K562 (cell line): Measurements from ENCODE around the gene PBX2. TPM values are rescaled to one million over a fixed set of nuclear protein-coding genes. Genes with fewer than 3 reads are reported as not detected.
A peak's percentile ranks its signal among the peaks of the same experiment; 100 is the strongest.
"Not testable (repeated sequence)": the region's sequence is repeated elsewhere in the genome, so short reads cannot be mapped to it uniquely, and the experiment has no call there.

ENCODE experiments used
- ATAC-seq: fragments of 200-7000 bp; cut with Tn5 transposase; 3 replicates; pipeline ENCODE4 v1.9.1; 2020; ENCODE audit warnings: moderate library complexity
- BruUV-seq: library from RNA; stranded (reverse); fragments of 400-500 nt; replicated peaks from 2 replicates; lab custom pipeline; 2021; lab: Mats Ljungman, UMichigan
- CTCF ChIA-PET: fragments of 300-600 bp; formaldehyde crosslinking; extraction: SDS; loops from one replicate; lab custom pipeline; 2021; ENCODE audit warnings: low intra/inter-chr PET ratio; lab: Yijun Ruan, JAX
- POLR2A ChIA-PET: fragments of 300-600, 350-650 bp; sonication (Branson Sonifier 250); formaldehyde crosslinking; extraction: SDS; loops from one replicate; lab custom pipeline; 2021; ENCODE audit warnings: antibody characterized with exemption, inconsistent platforms; lab: Yijun Ruan, JAX
- DNase-seq, 4 experiments: peaks; one replicate each; pipeline versions ENCODE4 v3.0.0 to v3.0.0-alpha.2; 2011 to 2018; ENCODE audit warnings: low spot score in 3 of 4, mixed read lengths in 3 of 4; ENCODE audit errors: extremely low read depth in 1 of 4
- FAIRE-seq: peaks from 2 replicates; lab custom pipeline; 2011; peaks lifted over from hg19 to GRCh38; lab: Jason Lieb, UNC
- H2AFZ ChIP-seq: 2 replicates; pipeline ENCODE4 v1.6.0; 2011; ENCODE audit warnings: low read depth, low read length, control low read depth, inconsistent platforms
- H3K27ac ChIP-seq: fragments of 200-600 bp; 3 replicates; pipeline ENCODE4 v1.8.0; 2011; ENCODE audit warnings: low read depth, mild to moderate bottlenecking, control low read depth, inconsistent platforms, low read length, moderate library complexity, mixed read lengths; ENCODE audit errors: extremely low read depth
- H3K27me3 ChIP-seq, 2 experiments: fragments of 300-600 bp in 1 of 2; 2 replicates in 1 of 2; 3 replicates in 1 of 2; pipeline versions ENCODE4 v1.6.0 to v1.8.0; 2011; ENCODE audit warnings: inconsistent platforms in 2 of 2, low read length in 2 of 2, mild to moderate bottlenecking in 1 of 2, mixed read lengths in 1 of 2, moderate library complexity in 1 of 2; ENCODE audit not compliant: control insufficient read depth in 2 of 2, insufficient read depth in 2 of 2
- H3K36me3 ChIP-seq: fragments of 300-600 bp; 3 replicates; pipeline ENCODE4 v1.8.0; 2011; ENCODE audit warnings: mild to moderate bottlenecking, low read length, inconsistent platforms; ENCODE audit not compliant: control insufficient read depth, insufficient read depth
- H3K4me1 ChIP-seq, 2 experiments: fragments of 200-600 bp in 1 of 2; replicated peaks in 1 of 2; 2 replicates in 1 of 2; 3 replicates in 1 of 2; pipeline versions ENCODE4 v1.5.1 to v1.8.0; 2011; ENCODE audit warnings: inconsistent platforms in 2 of 2, low read length in 2 of 2, mild to moderate bottlenecking in 1 of 2, mixed read lengths in 1 of 2, moderate library complexity in 1 of 2; ENCODE audit not compliant: control insufficient read depth in 2 of 2, insufficient read depth in 2 of 2
- H3K4me2 ChIP-seq: 2 replicates; pipeline ENCODE4 v1.6.1; 2011; ENCODE audit warnings: low read length, control low read depth, inconsistent platforms, mixed read lengths; ENCODE audit not compliant: insufficient read depth
- H3K4me3 ChIP-seq: fragments of 200-600 bp; sonication (generic), shearing (Covaris generic); 2 replicates; pipeline ENCODE4 v1.5.1; 2016; ENCODE audit warnings: control low read depth, inconsistent platforms
- H3K79me2 ChIP-seq: fragments of 200-600 bp; 3 replicates; pipeline ENCODE4 v1.8.0; 2011; ENCODE audit warnings: low read length, inconsistent platforms; ENCODE audit not compliant: control insufficient read depth, insufficient read depth
- H3K9ac ChIP-seq, 2 experiments: 2 replicates each; pipeline versions ENCODE4 v1.6.0 to v1.6.1; 2011; ENCODE audit warnings: low read depth in 2 of 2, low read length in 2 of 2, control low read depth in 1 of 2, inconsistent platforms in 1 of 2, mild to moderate bottlenecking in 1 of 2, mixed read lengths in 1 of 2; ENCODE audit not compliant: insufficient read depth in 1 of 2
- H3K9me1 ChIP-seq: one replicate; pipeline ENCODE4 v1.6.0; 2011; ENCODE audit warnings: inconsistent platforms, mild to moderate bottlenecking, low read length, moderate library complexity; ENCODE audit not compliant: control insufficient read depth, insufficient read depth
- H3K9me3 ChIP-seq: replicated peaks from 2 replicates; pipeline ENCODE4 v1.5.1; 2011; ENCODE audit warnings: low read depth, low read length, inconsistent platforms; ENCODE audit not compliant: control insufficient read depth, insufficient read depth
- H4K20me1 ChIP-seq: replicated peaks from 2 replicates; pipeline ENCODE4 v1.6.1; 2011; ENCODE audit warnings: low read length, inconsistent platforms, mixed read lengths; ENCODE audit not compliant: control insufficient read depth, insufficient read depth
- ARHGAP35 ChIP-seq: fragments of 450-650 bp; IDR thresholded peaks from 2 replicates; pipeline ENCODE4 v1.6.1; 2018; ENCODE audit not compliant: partially characterized antibody
- ATF1 ChIP-seq, 2 experiments: fragments of 450-650 bp in 1 of 2; IDR thresholded peaks; 2 replicates each; pipeline ENCODE4 v1.6.1; 2016; ENCODE audit warnings: missing compliant biosample characterization in 1 of 2, missing genetic modification characterization in 1 of 2
- CREM ChIP-seq: IDR thresholded peaks from 2 replicates; pipeline ENCODE4 v1.6.1; 2014; ENCODE audit warnings: antibody characterized with exemption, low read depth
- EGR1 ChIP-seq: fragments of 450-650 bp; conservative IDR thresholded peaks from 2 replicates; pipeline ENCODE4 v1.6.1; 2017; ENCODE audit warnings: mild to moderate bottlenecking
- EHMT2 ChIP-seq: fragments of 450-650 bp; IDR thresholded peaks from 2 replicates; pipeline ENCODE4 v1.6.1; 2018; ENCODE audit warnings: antibody characterized with exemption
- ELF4 ChIP-seq: fragments of 450-650 bp; formaldehyde crosslinking; IDR thresholded peaks from 2 replicates; pipeline ENCODE4 v1.4.0; 2022; ENCODE audit warnings: missing genetic modification characterization
- EP300 ChIP-seq: IDR thresholded peaks from 2 replicates; pipeline ENCODE4 v1.6.1; 2012; ENCODE audit warnings: low read length, improper control_type of control experiment
- HDGF ChIP-seq: fragments of 450-650 bp; IDR thresholded peaks from 2 replicates; pipeline ENCODE4 v1.6.1; 2016
- JUND ChIP-seq, 2 experiments: IDR thresholded peaks; 2 replicates in 1 of 2; 3 replicates in 1 of 2; pipeline ENCODE4 v1.6.1; 2011; ENCODE audit warnings: borderline replicate concordance in 2 of 2, low read depth in 2 of 2, low read length in 2 of 2, improper control_type of control experiment in 1 of 2, missing biosample characterization in 1 of 2, missing genetic modification characterization in 1 of 2, missing genetic modification reagents in 1 of 2
- NRF1 ChIP-seq, 2 experiments: fragments of 450-650 bp; IDR thresholded peaks in 1 of 2; conservative IDR thresholded peaks in 1 of 2; 2 replicates each; pipeline ENCODE4 v1.6.1; 2014; ENCODE audit warnings: mild to moderate bottlenecking in 2 of 2
- OTX1 ChIP-seq: fragments of 450-650 bp; formaldehyde crosslinking; IDR thresholded peaks from 2 replicates; pipeline ENCODE4 v1.4.0; 2022; ENCODE audit warnings: mild to moderate bottlenecking
- PHF20 ChIP-seq: fragments of 450-650 bp; IDR thresholded peaks from 2 replicates; pipeline ENCODE4 v1.6.1; 2018; ENCODE audit not compliant: partially characterized antibody
- ZNF384 ChIP-seq: IDR thresholded peaks from 2 replicates; pipeline ENCODE4 v1.6.1; 2012; ENCODE audit warnings: low read depth, low read length, improper control_type of control experiment
- WGBS: fragments of 100-300 bp; shearing (Covaris generic); methylation state at CpG from one replicate; pipeline ENCODE4 v1.1.6; 2016; ENCODE audit warnings: low coverage, mixed read lengths; ENCODE audit not compliant: insufficient coverage; ENCODE audit errors: missing lambda C conversion rate; 5-methylcytosine and 5-hydroxymethylcytosine counted together
- in situ Hi-C: fragments of 300-500 bp; cut with MboI; formaldehyde crosslinking; loops from 4 replicates; pipeline ENCODE4 v1.15.0; 2018; ENCODE audit warnings: inconsistent platforms, mixed read lengths
- intact Hi-C: fragments of 100-400 bp; cut with micrococcal nuclease; formaldehyde crosslinking; loops from 2 replicates; pipeline ENCODE4 v1.14.2; 2022
- polyA plus RNA-seq, 8 experiments: library from polyadenylated mRNA; depleted of rRNA in 4 of 8; stranded (reverse) in 5 of 8; unstranded in 3 of 8; fragments of >200 nt; fragmentation: Nextera tagmentation in 2 of 8; fragmentation: Illumina TruSeq in 1 of 8; extraction: Ambion mirVana in 2 of 8; extraction: Trizol in 1 of 8; gene quantifications; 2 replicates each; pipeline versions ENCODE4 v1.2.1 to v1.2.3, GENCODE V29; 2011 to 2014; ENCODE audit warnings: inconsistent platforms in 1 of 8, missing spikeins in 1 of 8
- total RNA-seq, 7 experiments: library from RNA; depleted of rRNA in 6 of 7; stranded (reverse); fragments of >200 nt in 6 of 7; fragmentation: Illumina TruSeq in 2 of 7; extraction: Trizol in 2 of 7; gene quantifications; 2 replicates each; pipeline versions ENCODE4 v1.2.1 to v1.2.3, GENCODE V29; 2011 to 2021; ENCODE audit warnings: low replicate concordance in 1 of 7
- TF ChIP-seq, protein P1 (sequence below): fragments of 450-650 bp; IDR thresholded peaks from 2 replicates; pipeline ENCODE4 v1.6.1; 2016; ENCODE audit warnings: borderline replicate concordance
- TF ChIP-seq, protein P2 (sequence below): fragments of 450-650 bp; IDR thresholded peaks from 2 replicates; pipeline ENCODE4 v1.6.1; 2016
- TF ChIP-seq, protein P3 (sequence below): fragments of 450-650 bp; formaldehyde crosslinking; conservative IDR thresholded peaks from 2 replicates; pipeline ENCODE4 v1.4.0; 2022; ENCODE audit warnings: mild to moderate bottlenecking, missing genetic modification characterization
- TF ChIP-seq, protein P4 (sequence below): fragments of 450-650 bp; formaldehyde crosslinking; IDR thresholded peaks from 2 replicates; pipeline ENCODE4 v1.4.0; 2022; ENCODE audit warnings: missing genetic modification characterization

The PBX2 gene
- total and polyA plus RNA-seq, 9 of the 15 experiments (the other 6 are each of a cell fraction or from before 2014, with no cell fraction given) = 1.9 to 134 (median 62.5) TPM

DNA sequence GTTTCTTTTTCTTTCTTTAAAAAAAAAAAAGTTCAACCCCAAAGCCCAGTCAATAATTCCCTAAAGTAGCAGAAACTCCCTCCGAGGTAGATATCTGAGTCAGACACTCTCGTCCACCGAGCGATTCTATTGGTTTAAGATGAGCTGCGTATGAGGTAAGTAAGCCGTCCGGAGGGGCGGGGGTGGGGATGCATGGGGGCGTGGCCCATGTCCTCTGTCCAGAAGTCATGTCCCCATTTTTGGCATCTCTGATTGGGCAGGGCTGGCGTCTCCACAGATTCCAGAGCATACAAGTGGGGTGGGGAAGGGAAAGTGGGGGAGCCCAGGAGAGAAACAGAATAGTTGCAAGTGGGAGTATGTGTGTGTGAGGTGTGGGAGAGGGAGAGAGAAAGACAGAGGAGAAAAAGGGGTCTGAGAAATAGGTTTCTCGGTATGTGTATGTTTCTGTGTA is 4.3 kb downstream of the PBX2 start:
- Histone ChIP-seq H3K9ac (peak overlapping the region in 1 of 2 experiments; percentile 42; a peak in 3 of 4 replicates), H3K36me3 (peaks cover 70% of the 10 kb centered on the region; the same call in 2 of the 3 replicates), H3K79me2 (peaks cover 60% of the 10 kb centered on the region), H3K4me2 (peak overlapping the region; percentile 26; the same call in 1 of the 2 replicates), H3K4me1 (peaks cover 60 to 75% of the 10 kb centered on the region in 2 experiments), H3K27ac (peak overlapping the region; percentile 68)
- H3K27me3 ChIP-seq; H4K20me1 ChIP-seq; in situ Hi-C loops; H3K4me3 ChIP-seq; BruUV-seq; intact Hi-C loops; H3K9me1 ChIP-seq; CTCF ChIA-PET; H2AFZ ChIP-seq; H3K9me3 ChIP-seq; TF ChIP-seq ATF1 (CRISPR knock-in tag; IDR thresholded peaks at IDR 0.05); JUND (tag; IDR thresholded peaks at IDR 0.05; ENCODE audit: borderline replicate concordance, low read depth, low read length): not testable (repeated sequence)
- ATAC-seq (peak; percentile 81), FAIRE-seq (peak; percentile 98), DNase-seq (peak; percentile 71 to 97 (median 82))
- POLR2A ChIA-PET = interaction anchor here (0.6 to 1.0 kb wide), 2 partner anchors 10 to 217 kb away, joined by 3 read pairs; partner anchors contain the start of gene AGPAT1
- WGBS = 7% methylated on average over 11 of the region's 11 CpGs
- TF ChIP-seq, protein P1, sequence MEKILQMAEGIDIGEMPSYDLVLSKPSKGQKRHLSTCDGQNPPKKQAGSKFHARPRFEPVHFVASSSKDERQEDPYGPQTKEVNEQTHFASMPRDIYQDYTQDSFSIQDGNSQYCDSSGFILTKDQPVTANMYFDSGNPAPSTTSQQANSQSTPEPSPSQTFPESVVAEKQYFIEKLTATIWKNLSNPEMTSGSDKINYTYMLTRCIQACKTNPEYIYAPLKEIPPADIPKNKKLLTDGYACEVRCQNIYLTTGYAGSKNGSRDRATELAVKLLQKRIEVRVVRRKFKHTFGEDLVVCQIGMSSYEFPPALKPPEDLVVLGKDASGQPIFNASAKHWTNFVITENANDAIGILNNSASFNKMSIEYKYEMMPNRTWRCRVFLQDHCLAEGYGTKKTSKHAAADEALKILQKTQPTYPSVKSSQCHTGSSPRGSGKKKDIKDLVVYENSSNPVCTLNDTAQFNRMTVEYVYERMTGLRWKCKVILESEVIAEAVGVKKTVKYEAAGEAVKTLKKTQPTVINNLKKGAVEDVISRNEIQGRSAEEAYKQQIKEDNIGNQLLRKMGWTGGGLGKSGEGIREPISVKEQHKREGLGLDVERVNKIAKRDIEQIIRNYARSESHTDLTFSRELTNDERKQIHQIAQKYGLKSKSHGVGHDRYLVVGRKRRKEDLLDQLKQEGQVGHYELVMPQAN = 0 out of 2 replicates have a peak, but pooled peaks have one; percentile 24
- TF ChIP-seq, protein P2, sequence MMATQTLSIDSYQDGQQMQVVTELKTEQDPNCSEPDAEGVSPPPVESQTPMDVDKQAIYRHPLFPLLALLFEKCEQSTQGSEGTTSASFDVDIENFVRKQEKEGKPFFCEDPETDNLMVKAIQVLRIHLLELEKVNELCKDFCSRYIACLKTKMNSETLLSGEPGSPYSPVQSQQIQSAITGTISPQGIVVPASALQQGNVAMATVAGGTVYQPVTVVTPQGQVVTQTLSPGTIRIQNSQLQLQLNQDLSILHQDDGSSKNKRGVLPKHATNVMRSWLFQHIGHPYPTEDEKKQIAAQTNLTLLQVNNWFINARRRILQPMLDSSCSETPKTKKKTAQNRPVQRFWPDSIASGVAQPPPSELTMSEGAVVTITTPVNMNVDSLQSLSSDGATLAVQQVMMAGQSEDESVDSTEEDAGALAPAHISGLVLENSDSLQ = peak; percentile 30; the same call in 1 of the 2 replicates
- TF ChIP-seq ARHGAP35 (peak; percentile 77), HDGF (peak; percentile 75; the same call in 1 of the 2 replicates), EP300 (peak; percentile 14; the same call in 1 of the 2 replicates), ATF1 (tag; IDR thresholded peaks at IDR 0.05) (peak; percentile 26; the same call in 1 of the 2 replicates), OTX1 (CRISPR knock-in tag) (peak; percentile 87), EHMT2 (0 out of 2 replicates have a peak, but pooled peaks have one; percentile 33), JUND (IDR thresholded peaks at IDR 0.05; ENCODE audit: borderline replicate concordance, low read depth, low read length) (peak; percentile 34; the same call in 1 of the 2 replicates), EGR1 (peak; percentile 62), ELF4 (CRISPR knock-in tag) (peak; percentile 82), NRF1 (conservative IDR thresholded peaks at IDR 0.05 in 1 of 2, IDR thresholded peaks at IDR 0.05 in 1 of 2) (peak; percentile 47 to 53; a peak in 3 of 4 replicates), PHF20 (peak; percentile 30), ZNF384 (peak; percentile 75), CREM (peak; percentile 46)
- TF ChIP-seq, protein P3, sequence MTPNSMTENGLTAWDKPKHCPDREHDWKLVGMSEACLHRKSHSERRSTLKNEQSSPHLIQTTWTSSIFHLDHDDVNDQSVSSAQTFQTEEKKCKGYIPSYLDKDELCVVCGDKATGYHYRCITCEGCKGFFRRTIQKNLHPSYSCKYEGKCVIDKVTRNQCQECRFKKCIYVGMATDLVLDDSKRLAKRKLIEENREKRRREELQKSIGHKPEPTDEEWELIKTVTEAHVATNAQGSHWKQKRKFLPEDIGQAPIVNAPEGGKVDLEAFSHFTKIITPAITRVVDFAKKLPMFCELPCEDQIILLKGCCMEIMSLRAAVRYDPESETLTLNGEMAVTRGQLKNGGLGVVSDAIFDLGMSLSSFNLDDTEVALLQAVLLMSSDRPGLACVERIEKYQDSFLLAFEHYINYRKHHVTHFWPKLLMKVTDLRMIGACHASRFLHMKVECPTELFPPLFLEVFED (CRISPR knock-in tag) = peak; percentile 92
- TF ChIP-seq, protein P4, sequence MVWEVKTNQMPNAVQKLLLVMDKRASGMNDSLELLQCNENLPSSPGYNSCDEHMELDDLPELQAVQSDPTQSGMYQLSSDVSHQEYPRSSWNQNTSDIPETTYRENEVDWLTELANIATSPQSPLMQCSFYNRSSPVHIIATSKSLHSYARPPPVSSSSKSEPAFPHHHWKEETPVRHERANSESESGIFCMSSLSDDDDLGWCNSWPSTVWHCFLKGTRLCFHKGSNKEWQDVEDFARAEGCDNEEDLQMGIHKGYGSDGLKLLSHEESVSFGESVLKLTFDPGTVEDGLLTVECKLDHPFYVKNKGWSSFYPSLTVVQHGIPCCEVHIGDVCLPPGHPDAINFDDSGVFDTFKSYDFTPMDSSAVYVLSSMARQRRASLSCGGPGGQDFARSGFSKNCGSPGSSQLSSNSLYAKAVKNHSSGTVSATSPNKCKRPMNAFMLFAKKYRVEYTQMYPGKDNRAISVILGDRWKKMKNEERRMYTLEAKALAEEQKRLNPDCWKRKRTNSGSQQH = peak; percentile 83
